ENCODE measurements around the gene FBXO41.

Gene FBXO41

DNA sequence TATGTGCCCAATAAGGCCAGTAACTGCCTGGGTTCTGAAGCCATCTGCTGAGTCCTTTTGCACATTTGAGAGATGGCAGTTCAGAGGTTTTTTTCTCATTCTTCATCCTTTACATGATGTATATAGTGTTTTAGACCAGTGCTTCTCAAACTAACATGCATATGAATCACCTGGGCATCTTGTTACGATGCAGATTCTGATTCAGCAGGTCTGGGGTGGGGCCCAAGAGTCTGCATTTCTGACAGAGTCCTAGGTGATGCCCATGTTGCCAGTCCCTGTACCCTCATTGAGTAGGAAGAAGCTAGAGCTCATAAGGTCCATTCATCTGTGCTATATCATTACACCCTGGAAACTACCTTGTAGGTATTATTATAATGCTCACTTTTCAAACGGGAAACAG lies 66.5 kb downstream of the FBXO41 start:
- no peak overlapping the region for H3K4me3 ChIP-seq (ENCODE audit: low read length)
- no peak for DNase-seq (ENCODE audit: low read depth)
- no peak for TF ChIP-seq CTCF (conservative IDR thresholded peaks at IDR 0.05; ENCODE audit: low read depth, low read length)

- no peak overlapping the region for H3K4me3 ChIP-seq (ENCODE audit: low read length)
- no peak for DNase-seq (ENCODE audit: low read depth)
- TF ChIP-seq CTCF (conservative IDR thresholded peaks at IDR 0.05; ENCODE audit: low read depth, low read length), result no peak
Observed at GRCh38 chr2:73217160-73217559, 67.1 kb downstream of the FBXO41 start.

DNA sequence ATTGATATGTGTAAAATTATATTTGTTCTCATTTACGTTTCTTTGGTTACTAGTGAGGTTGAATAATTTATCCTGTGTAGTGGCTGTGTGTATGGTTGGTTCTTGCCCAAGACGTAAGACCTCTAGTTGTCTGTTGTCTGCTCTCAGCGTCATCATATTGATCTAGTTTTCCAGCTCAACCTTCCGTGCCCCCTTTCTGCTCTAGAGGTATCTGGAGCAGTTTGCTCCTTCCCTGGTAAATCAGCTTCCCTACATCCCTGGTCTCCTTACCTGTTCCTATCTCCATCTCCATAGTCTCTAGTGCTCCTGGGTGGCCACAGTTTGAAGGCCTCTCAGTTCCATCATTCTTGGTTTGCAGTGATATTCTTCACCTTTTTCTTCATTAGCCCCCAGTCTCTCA lies 69.0 kb downstream of the FBXO41 start:
- peak overlapping the region; percentile 84 for H3K4me3 ChIP-seq (ENCODE audit: low read length)
- no peak for TF ChIP-seq CTCF (conservative IDR thresholded peaks at IDR 0.05; ENCODE audit: low read depth, low read length)
- no peak for DNase-seq (ENCODE audit: low read depth)

GRCh38 chr2:73214120-73215035 lies 69.9 kb downstream of the FBXO41 start, which contains the start of gene SMYD5:
Gene SMYD5, plus strand, starts transcription at chr2:73214245. Its CDS starts 22 bp downstream, at chr2:73214267.
- DNase-seq (ENCODE audit: low read depth), result no peak
- peak within 1 kb of the TSS; percentile 84 for H3K4me3 ChIP-seq (ENCODE audit: low read length)
- TF ChIP-seq CTCF (conservative IDR thresholded peaks at IDR 0.05; ENCODE audit: low read depth, low read length), result no peak

- peak; percentile 98 for TF ChIP-seq CTCF (conservative IDR thresholded peaks at IDR 0.05; ENCODE audit: low read depth, low read length)
- H3K4me3 ChIP-seq (ENCODE audit: low read length), result no peak overlapping the region
- DNase-seq (ENCODE audit: low read depth), result peak; percentile 77
Observed at GRCh38 chr2:73212448-73213176, 71.7 kb downstream of the FBXO41 start.

DNA sequence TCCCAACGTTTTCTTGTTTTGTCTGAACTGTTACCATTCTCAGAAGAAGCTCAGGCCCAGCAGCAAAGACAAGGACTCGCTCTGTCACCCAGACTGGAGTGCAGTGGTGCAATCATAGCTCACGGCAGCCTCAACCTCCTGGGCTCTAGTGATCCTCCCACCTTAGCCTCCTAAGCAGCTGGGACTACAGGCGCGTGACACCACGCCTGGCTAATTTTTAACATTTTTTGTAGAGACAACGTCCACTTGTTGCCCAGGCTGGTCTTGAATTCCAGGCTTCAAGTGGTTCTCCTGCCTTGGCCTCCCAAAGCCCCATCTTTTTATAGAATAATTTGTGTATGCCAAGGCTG lies 72.2 kb downstream of the FBXO41 start:
- no peak overlapping the region for H3K4me3 ChIP-seq (ENCODE audit: low read length)
- no peak for TF ChIP-seq CTCF (conservative IDR thresholded peaks at IDR 0.05; ENCODE audit: low read depth, low read length)

More for the DNA sequence above, 72.2 kb downstream of the FBXO41 start:
- DNase-seq (ENCODE audit: low read depth), result no peak
